SU-DHL-6 (cell line): Measurements from ENCODE around the gene HPGDS.

ENCODE experiments used
- H2AFZ ChIP-seq: fragments of 200-600 bp; sonication (generic); 2 replicates; pipeline ENCODE4 v1.6.1; 2014; ENCODE audit warnings: low read depth, mild to moderate bottlenecking, moderate library complexity, mixed read lengths, antibody characterized with exemption, low read length; ENCODE audit not compliant: severe bottlenecking
- H3F3A ChIP-seq: fragments of 200-600 bp; shearing (Covaris generic); 2 replicates; pipeline ENCODE4 v1.6.0; 2016; ENCODE audit warnings: antibody characterized with exemption, mild to moderate bottlenecking; ENCODE audit not compliant: insufficient read depth
- H3K27ac ChIP-seq: fragments of 200-600 bp; sonication (generic); 2 replicates; pipeline ENCODE4 v1.5.1; 2016; ENCODE audit warnings: low read depth, mild to moderate bottlenecking, low read length, moderate library complexity, mixed read lengths
- H3K27me3 ChIP-seq: fragments of 200-600 bp; sonication (generic), shearing (Covaris generic); 2 replicates; pipeline ENCODE4 v1.6.0; 2014; ENCODE audit warnings: mild to moderate bottlenecking, low read length
- H3K36me3 ChIP-seq: fragments of 200-600 bp; sonication (generic); 2 replicates; pipeline ENCODE4 v1.6.1; 2014; ENCODE audit warnings: mild to moderate bottlenecking, low read length, mixed read lengths
- H3K4me2 ChIP-seq: fragments of 300-600, 200-600 bp; shearing (Covaris generic), sonication (generic); 2 replicates; pipeline ENCODE4 v1.6.0; 2014; ENCODE audit warnings: low read length, low read depth, mild to moderate bottlenecking; ENCODE audit not compliant: poor library complexity, severe bottlenecking
- H3K4me3 ChIP-seq: fragments of 200-600 bp; sonication (generic); 2 replicates; pipeline ENCODE4 v1.5.1; 2014; ENCODE audit warnings: antibody characterized with exemption, low read length, mild to moderate bottlenecking, mixed read lengths; ENCODE audit not compliant: insufficient read depth, poor library complexity, severe bottlenecking
- H3K79me2 ChIP-seq: fragments of 200-600 bp; sonication (generic); 2 replicates; pipeline ENCODE4 v1.6.1; 2014; ENCODE audit warnings: mild to moderate bottlenecking, low read length, moderate library complexity; ENCODE audit not compliant: insufficient read depth
- H3K9ac ChIP-seq: fragments of 200-600 bp; sonication (generic); 2 replicates; pipeline ENCODE4 v1.7.0; 2014; ENCODE audit warnings: mild to moderate bottlenecking, low read length
- H3K9me2 ChIP-seq: fragments of 200-600 bp; sonication (generic); replicated peaks from 2 replicates; pipeline ENCODE4 v1.6.1; 2014; ENCODE audit warnings: low read length; ENCODE audit not compliant: insufficient read depth
- H3K9me3 ChIP-seq: fragments of 200-600 bp; sonication (generic); 2 replicates; pipeline ENCODE4 v1.6.1; 2014; ENCODE audit warnings: low read length, mixed read lengths; ENCODE audit not compliant: insufficient read depth
- H4K20me1 ChIP-seq: fragments of 200-600 bp; sonication (generic); 2 replicates; pipeline ENCODE4 v1.6.1; 2014; ENCODE audit warnings: low read depth, mild to moderate bottlenecking, antibody characterized with exemption, low read length, moderate library complexity, mixed read lengths
- EZH2phosphoT487 ChIP-seq: fragments of 200-600 bp; sonication (generic), shearing (Covaris generic); conservative IDR thresholded peaks from 2 replicates; pipeline ENCODE4 v1.6.1; 2018; ENCODE audit warnings: mild to moderate bottlenecking, antibody characterized with exemption, low read length, moderate library complexity, mixed read lengths
- TF ChIP-seq, protein P1 (sequence below): fragments of 200-600 bp; sonication (generic); IDR thresholded peaks from one replicate; pipeline ENCODE4 v1.5.1; 2017; ENCODE audit warnings: antibody characterized with exemption, mild to moderate bottlenecking, low read length, moderate library complexity; ENCODE audit not compliant: insufficient read depth, poor library complexity, severe bottlenecking

Gene HPGDS

GRCh38 chr4:94253036-94253435 is 89.6 kb downstream of the HPGDS start:
- H3K79me2 ChIP-seq, result no peaks in the 10 kb centered on the region
- H3K9me3 ChIP-seq, result no peaks in the 10 kb centered on the region
- H3K27ac ChIP-seq, result no peak overlapping the region
- H3K4me2 ChIP-seq, result no peak overlapping the region
- no peaks in the 10 kb centered on the region for H3F3A ChIP-seq
- H3K9ac ChIP-seq, result no peak overlapping the region
- H3K36me3 ChIP-seq, result 0 out of 2 replicates have a peak, but pooled peaks cover 3% of the 10 kb centered on the region
- TF ChIP-seq, protein P1, sequence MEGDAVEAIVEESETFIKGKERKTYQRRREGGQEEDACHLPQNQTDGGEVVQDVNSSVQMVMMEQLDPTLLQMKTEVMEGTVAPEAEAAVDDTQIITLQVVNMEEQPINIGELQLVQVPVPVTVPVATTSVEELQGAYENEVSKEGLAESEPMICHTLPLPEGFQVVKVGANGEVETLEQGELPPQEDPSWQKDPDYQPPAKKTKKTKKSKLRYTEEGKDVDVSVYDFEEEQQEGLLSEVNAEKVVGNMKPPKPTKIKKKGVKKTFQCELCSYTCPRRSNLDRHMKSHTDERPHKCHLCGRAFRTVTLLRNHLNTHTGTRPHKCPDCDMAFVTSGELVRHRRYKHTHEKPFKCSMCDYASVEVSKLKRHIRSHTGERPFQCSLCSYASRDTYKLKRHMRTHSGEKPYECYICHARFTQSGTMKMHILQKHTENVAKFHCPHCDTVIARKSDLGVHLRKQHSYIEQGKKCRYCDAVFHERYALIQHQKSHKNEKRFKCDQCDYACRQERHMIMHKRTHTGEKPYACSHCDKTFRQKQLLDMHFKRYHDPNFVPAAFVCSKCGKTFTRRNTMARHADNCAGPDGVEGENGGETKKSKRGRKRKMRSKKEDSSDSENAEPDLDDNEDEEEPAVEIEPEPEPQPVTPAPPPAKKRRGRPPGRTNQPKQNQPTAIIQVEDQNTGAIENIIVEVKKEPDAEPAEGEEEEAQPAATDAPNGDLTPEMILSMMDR, result no peak
- TF ChIP-seq EZH2phosphoT487, result no peak
- H3K4me3 ChIP-seq, result no peak overlapping the region
- no peaks in the 10 kb centered on the region for H4K20me1 ChIP-seq
- no peaks in the 10 kb centered on the region for H3K27me3 ChIP-seq
- no peaks in the 10 kb centered on the region for H3K9me2 ChIP-seq
- H2AFZ ChIP-seq, result no peak overlapping the region

DNA sequence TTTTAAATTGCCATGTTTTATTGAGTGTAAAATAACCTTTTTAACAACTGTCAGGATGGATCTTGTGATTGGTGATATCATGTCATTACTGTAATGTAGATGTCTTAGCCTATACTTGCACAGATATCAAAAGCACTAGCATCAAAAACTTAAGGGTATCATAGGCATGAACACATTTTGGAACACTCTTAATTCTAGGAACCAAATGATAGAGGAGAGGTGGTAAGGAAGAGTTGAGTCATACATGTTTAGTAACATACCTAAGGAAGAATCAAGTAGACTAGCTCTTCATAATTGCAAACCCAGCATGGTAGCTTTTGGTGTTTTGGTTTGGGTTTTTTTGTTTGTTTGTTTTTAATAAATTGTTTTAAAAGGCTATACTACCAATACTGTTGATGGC is 91.5 kb downstream of the HPGDS start:
- H3K9me2 ChIP-seq, result no peaks in the 10 kb centered on the region
- H4K20me1 ChIP-seq, result no peaks in the 10 kb centered on the region
- no peaks in the 10 kb centered on the region for H3F3A ChIP-seq
- H3K27ac ChIP-seq, result no peak overlapping the region
- H3K36me3 ChIP-seq, result 0 out of 2 replicates have a peak, but pooled peaks cover 3% of the 10 kb centered on the region
- no peaks in the 10 kb centered on the region for H3K27me3 ChIP-seq
- H3K9me3 ChIP-seq, result no peaks in the 10 kb centered on the region
- H3K9ac ChIP-seq, result no peak overlapping the region
- no peaks in the 10 kb centered on the region for H3K79me2 ChIP-seq
- H2AFZ ChIP-seq, result no peak overlapping the region
- TF ChIP-seq, protein P1, result no peak
- no peak for TF ChIP-seq EZH2phosphoT487
- no peak overlapping the region for H3K4me2 ChIP-seq
- H3K4me3 ChIP-seq, result no peak overlapping the region
